ENCODE measurements around the gene TTLL7. TPM values are rescaled to one million over a fixed set of nuclear protein-coding genes. Genes with fewer than 3 reads are reported as not detected.
A peak's percentile ranks its signal among the peaks of the same experiment; 100 is the strongest.

TTLL7 gene
- total and polyA plus RNA-seq, 9 of the 15 experiments (the other 6 are each of a cell fraction or from before 2014, with no cell fraction given), result 0.63 to 2.6 (median 1.7) TPM

GRCh38 chr1:83932281-83932680 is 66.7 kb downstream of the TTLL7 start:
- no TSS peak for BruUV-seq (replicated peaks)
- TF ChIP-seq RAD21 (CRISPR knock-in tag; conservative IDR thresholded peaks at IDR 0.05 in 1 of 2, IDR thresholded peaks at IDR 0.05 in 1 of 2) (peak in 1 of 2 experiments; percentile 14; a peak in 2 of 4 replicates), TRIM24 (IDR thresholded peaks at IDR 0.05) (peak in 1 of 2 experiments; percentile 66; a peak in 2 of 4 replicates), NR2C2 (CRISPR knock-in tag; IDR thresholded peaks at IDR 0.05) (no peak), NR2C2 (tag; IDR thresholded peaks at IDR 0.05) (no peak), ZNF76 (CRISPR knock-in tag; IDR thresholded peaks at IDR 0.05; ENCODE audit: borderline replicate concordance) (no peak), TAL1 (IDR thresholded peaks at IDR 0.05) (peak; percentile 72), XRCC3 (IDR thresholded peaks at IDR 0.05) (no peak), ZNF609 (CRISPR knock-in tag; IDR thresholded peaks at IDR 0.05; ENCODE audit: borderline replicate concordance) (no peak), CREB3 (tag; conservative IDR thresholded peaks at IDR 0.05; ENCODE audit: low read depth) (no peak), LARP7 (IDR thresholded peaks at IDR 0.05) (no peak)
- TF ChIP-seq, protein P1, sequence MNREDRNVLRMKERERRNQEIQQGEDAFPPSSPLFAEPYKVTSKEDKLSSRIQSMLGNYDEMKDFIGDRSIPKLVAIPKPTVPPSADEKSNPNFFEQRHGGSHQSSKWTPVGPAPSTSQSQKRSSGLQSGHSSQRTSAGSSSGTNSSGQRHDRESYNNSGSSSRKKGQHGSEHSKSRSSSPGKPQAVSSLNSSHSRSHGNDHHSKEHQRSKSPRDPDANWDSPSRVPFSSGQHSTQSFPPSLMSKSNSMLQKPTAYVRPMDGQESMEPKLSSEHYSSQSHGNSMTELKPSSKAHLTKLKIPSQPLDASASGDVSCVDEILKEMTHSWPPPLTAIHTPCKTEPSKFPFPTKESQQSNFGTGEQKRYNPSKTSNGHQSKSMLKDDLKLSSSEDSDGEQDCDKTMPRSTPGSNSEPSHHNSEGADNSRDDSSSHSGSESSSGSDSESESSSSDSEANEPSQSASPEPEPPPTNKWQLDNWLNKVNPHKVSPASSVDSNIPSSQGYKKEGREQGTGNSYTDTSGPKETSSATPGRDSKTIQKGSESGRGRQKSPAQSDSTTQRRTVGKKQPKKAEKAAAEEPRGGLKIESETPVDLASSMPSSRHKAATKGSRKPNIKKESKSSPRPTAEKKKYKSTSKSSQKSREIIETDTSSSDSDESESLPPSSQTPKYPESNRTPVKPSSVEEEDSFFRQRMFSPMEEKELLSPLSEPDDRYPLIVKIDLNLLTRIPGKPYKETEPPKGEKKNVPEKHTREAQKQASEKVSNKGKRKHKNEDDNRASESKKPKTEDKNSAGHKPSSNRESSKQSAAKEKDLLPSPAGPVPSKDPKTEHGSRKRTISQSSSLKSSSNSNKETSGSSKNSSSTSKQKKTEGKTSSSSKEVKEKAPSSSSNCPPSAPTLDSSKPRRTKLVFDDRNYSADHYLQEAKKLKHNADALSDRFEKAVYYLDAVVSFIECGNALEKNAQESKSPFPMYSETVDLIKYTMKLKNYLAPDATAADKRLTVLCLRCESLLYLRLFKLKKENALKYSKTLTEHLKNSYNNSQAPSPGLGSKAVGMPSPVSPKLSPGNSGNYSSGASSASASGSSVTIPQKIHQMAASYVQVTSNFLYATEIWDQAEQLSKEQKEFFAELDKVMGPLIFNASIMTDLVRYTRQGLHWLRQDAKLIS (CRISPR knock-in tag; IDR thresholded peaks at IDR 0.05), result no peak

More at GRCh38 chr1:83932281-83932680, 66.7 kb downstream of the TTLL7 start:
- no peaks in the 10 kb centered on the region for H3K79me2 ChIP-seq (ENCODE audit: control insufficient read depth, insufficient read depth, low read length)
- H2AFZ ChIP-seq (ENCODE audit: low read depth, low read length), result peak overlapping the region; percentile 73; the same call in 1 of the 2 replicates
- in situ Hi-C loops (cut with MboI), result no loop called here
- no peak overlapping the region for H3K9ac ChIP-seq (ENCODE audit: insufficient read depth in 1 of 2, low read depth in 2 of 2, low read length in 2 of 2)
- H3K4me2 ChIP-seq (ENCODE audit: insufficient read depth, low read length), result peak overlapping the region; percentile 30; the same call in 1 of the 2 replicates
- ChIA-PET POLR2A (interaction anchor here (1.1 to 1.4 kb wide), 2 partner anchors 10 to 128 kb away, joined by 3 read pairs; no protein-coding TSS in a partner anchor), CTCF (ENCODE audit: low intra/inter-chr PET ratio) (interaction anchor here (1.2 to 4.4 kb wide), 2 partner anchors 190 to 821 kb away, joined by 4 to 43 read pairs; no protein-coding TSS in a partner anchor)
- H3K4me3 ChIP-seq, result no peak overlapping the region
- DNase-seq (ENCODE audit: extremely low read depth in 1 of 4, low spot score in 3 of 4), result peak in 3 of 4 experiments; percentile 12 to 75 (median 43)
- peak; percentile 82 for ATAC-seq
- no peaks in the 10 kb centered on the region for H3K9me3 ChIP-seq (replicated peaks; ENCODE audit: control insufficient read depth, insufficient read depth, low read depth, low read length)
- no peaks in the 10 kb centered on the region for H3K27me3 ChIP-seq (ENCODE audit: control insufficient read depth in 2 of 2, insufficient read depth in 2 of 2, low read length in 2 of 2)
- peaks cover 0 to 7% of the 10 kb centered on the region in 2 experiments; a peak in 1 of 5 replicates for H3K4me1 ChIP-seq (replicated peaks in 1 of 2; ENCODE audit: control insufficient read depth in 2 of 2, insufficient read depth in 2 of 2, low read length in 2 of 2)
- intact Hi-C loops (cut with micrococcal nuclease), result loop anchor here (5.0 to 10.0 kb wide), 3 partner anchors 363 to 840 kb away; no protein-coding TSS in a partner anchor
- no peaks in the 10 kb centered on the region for H3K36me3 ChIP-seq (ENCODE audit: control insufficient read depth, insufficient read depth, low read length)
- WGBS (ENCODE audit: insufficient coverage, low coverage, missing lambda C conversion rate), result 0% methylated on average over 4 of the region's 4 CpGs
- FAIRE-seq, result peak; percentile 62
- H4K20me1 ChIP-seq (replicated peaks; ENCODE audit: control insufficient read depth, insufficient read depth, low read length), result no peaks in the 10 kb centered on the region
- no peaks in the 10 kb centered on the region for H3K9me1 ChIP-seq (ENCODE audit: control insufficient read depth, insufficient read depth, low read length)
- no peak overlapping the region; the same call in 2 of the 3 replicates for H3K27ac ChIP-seq (ENCODE audit: extremely low read depth, low read depth, low read length)
